Measurements from ENCODE around the gene FUBP3.

FUBP3 gene

GRCh38 chr9:130635721-130636647 lies 56.6 kb downstream of the FUBP3 start:
- DNase-seq: no peak

- no peak for DNase-seq
Observed at GRCh38 chr9:130636648-130637020, 57.3 kb downstream of the FUBP3 start.

- DNase-seq: no peak
Observed at GRCh38 chr9:130638284-130639123, 59.1 kb downstream of the FUBP3 start.

GRCh38 chr9:130639124-130639765 lies 59.9 kb downstream of the FUBP3 start:
- no peak for DNase-seq

GRCh38 chr9:130639866-130640555 lies 60.6 kb downstream of the FUBP3 start:
- DNase-seq: no peak

GRCh38 chr9:130640681-130641080 lies 61.3 kb downstream of the FUBP3 start:
- no peak for DNase-seq

- no peak for DNase-seq
Observed at GRCh38 chr9:130642926-130643325, 63.5 kb downstream of the FUBP3 start.

GRCh38 chr9:130651221-130651620 lies 71.8 kb downstream of the FUBP3 start:
- DNase-seq: no peak

GRCh38 chr9:130651752-130652151 lies 72.4 kb downstream of the FUBP3 start:
- DNase-seq: no peak

GRCh38 chr9:130654879-130655278 lies 75.5 kb downstream of the FUBP3 start:
- DNase-seq: no peak

- DNase-seq: peak; percentile 17
Observed at GRCh38 chr9:130658893-130659698, 79.7 kb downstream of the FUBP3 start.

GRCh38 chr9:130659699-130660248 lies 80.4 kb downstream of the FUBP3 start:
- peak; percentile 47 for DNase-seq

- DNase-seq: peak; percentile 61
Observed at GRCh38 chr9:130660326-130660682, 80.9 kb downstream of the FUBP3 start.

- peak; percentile 28 for DNase-seq
Observed at GRCh38 chr9:130660683-130661450, 81.5 kb downstream of the FUBP3 start.

GRCh38 chr9:130661451-130662098 lies 82.2 kb downstream of the FUBP3 start:
- DNase-seq: no peak

- DNase-seq: no peak
Observed at GRCh38 chr9:130662099-130662969, 83.0 kb downstream of the FUBP3 start.

GRCh38 chr9:130662970-130663257 lies 83.5 kb downstream of the FUBP3 start:
- no peak for DNase-seq

GRCh38 chr9:130663258-130663976 lies 84.0 kb downstream of the FUBP3 start:
- DNase-seq: peak; percentile 27

- no peak for DNase-seq
Observed at GRCh38 chr9:130663977-130664250, 84.5 kb downstream of the FUBP3 start.

Measured in NCI-H82 (cell line).